GM21786 (cell line): ENCODE results near the gene CAMTA1.
A peak's percentile ranks its signal among the peaks of the same experiment; 100 is the strongest.
"Not testable (repeated sequence)": the region's sequence is repeated elsewhere in the genome, so short reads cannot be mapped to it uniquely, and the experiment has no call there.

ENCODE experiments used
- ATAC-seq: cut with Tn5 transposase; IDR thresholded peaks from one replicate; pipeline ENCODE4 v1.9.1; 2021; ENCODE audit not compliant: unreplicated experiment

CAMTA1 gene

DNA sequence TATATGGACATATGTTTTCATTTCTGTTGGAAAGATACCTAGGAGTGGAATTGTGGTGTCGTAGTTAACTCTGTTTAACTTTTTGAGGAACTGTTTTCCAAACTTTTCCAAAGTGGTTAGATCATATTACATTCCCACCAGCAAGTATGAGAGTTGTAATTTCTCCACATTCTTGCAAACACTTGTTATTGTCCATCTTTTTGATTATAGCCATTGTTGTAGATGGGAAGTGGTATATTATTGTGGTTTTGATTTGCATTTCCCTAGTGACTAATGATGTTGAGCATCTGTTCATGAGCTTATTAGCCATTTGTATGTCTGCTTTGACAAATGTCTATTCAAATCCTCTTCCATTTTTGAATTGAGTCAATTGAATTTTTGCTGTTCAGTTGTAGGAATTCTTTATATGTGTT, 19.8 kb downstream of the CAMTA1 start:
- no peak for ATAC-seq

DNA sequence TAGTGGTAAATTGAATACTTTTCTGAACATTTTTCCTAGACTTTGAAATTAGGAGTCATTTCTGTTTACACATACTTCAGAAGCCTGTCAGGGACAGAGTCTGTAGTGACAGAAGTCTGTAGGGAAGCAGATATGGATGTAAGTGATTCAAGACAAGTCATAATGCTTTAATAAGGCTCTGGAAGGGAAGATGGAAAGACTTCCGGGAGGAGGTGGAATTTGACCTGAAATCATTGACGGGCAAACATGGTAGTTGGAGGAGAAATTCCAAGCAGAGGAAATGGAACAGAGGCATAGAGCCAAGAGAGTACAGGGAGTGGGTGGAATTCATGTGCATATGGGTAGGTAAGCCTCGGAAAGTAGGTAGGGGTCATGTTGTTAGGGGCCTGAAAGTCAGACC, 22.5 kb downstream of the CAMTA1 start:
- ATAC-seq = no peak

DNA sequence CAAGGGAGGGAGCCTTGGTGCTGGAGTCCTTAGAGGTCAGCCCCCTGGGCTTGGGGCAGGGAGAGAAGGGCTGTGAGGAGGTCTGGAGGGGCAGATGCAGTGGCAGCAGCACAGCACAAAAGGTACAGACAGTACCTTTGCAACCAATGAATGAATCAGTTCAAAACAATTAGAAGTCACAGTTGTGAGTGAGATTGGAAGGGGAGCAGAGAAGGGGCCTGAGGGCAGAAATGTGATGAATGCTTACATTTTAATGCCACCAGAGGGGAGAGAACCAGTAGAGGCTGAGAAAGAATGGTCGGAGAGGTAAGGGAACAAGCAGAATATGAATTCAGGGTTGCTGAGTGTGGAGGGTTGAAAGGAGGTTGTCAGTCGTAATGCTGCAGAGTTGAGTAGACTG, 24.2 kb downstream of the CAMTA1 start:
- ATAC-seq = no peak

DNA sequence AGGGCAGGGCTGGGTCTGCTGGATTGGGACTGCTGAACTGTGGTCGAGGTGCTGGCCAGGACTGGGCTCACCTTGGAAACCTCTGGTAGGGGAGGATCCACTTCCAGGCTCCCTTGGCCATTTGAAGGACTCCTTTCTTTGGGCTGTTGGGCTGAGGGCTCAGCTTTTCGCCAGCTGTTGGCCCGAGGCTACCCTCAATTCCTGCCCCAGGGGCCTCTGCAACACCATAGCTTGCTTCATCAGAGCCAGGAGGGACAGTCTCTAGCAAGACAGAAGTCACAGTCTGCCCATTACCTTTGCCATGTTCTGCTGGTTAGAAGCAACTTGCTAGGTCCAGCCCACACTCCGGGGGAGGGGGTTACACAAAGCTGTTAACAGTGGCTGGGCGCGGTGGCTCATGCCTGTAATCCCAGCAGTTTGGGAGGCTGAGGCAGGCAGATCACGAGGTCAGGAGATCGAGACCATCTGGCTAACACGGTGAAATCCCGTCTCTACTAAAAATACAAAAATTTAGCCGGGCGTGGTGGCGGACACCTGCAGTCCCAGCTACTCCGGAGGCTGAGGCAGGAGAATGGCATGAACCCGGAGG, 25.0 kb downstream of the CAMTA1 start:
- ATAC-seq = not testable (repeated sequence)

DNA sequence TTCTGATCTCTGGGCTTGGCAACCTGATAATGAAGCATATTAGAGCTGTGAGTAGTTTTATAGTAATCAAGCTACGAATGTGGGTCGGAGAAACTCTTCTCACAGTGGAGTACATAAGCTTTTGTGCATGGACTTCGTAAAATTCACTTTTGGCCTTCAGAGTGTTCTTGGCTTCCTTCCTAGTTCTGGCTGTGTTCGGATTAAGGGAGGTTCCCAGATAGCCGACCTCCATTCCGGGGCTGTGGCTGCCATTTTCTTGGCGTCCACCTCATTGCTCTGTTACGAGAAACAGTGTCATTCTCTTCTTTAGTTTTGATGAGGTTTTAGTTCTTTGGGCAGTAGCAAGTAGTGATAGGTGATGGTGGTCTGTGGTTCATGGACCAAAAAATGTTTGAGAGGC, 26.3 kb downstream of the CAMTA1 start:
- ATAC-seq = no peak

DNA sequence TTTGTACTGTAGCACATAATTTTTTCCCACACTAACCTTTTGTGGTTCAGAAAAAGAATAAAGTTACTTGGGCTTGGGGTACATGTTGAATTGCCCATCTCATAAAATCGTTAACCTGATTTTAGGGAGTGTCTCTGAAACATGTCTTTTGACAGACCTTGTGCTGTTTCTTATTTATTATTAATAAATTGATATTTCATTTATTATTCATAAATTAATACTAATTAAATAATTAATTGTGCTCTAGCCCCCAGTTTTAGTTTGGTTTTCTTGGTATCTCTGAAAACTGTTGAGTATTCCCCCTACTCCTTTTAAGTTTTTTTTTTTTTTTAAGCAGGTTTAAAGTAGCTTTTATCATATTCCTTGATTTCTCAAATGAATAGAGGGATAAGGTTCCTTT, 27.9 kb downstream of the CAMTA1 start:
- ATAC-seq = no peak

DNA sequence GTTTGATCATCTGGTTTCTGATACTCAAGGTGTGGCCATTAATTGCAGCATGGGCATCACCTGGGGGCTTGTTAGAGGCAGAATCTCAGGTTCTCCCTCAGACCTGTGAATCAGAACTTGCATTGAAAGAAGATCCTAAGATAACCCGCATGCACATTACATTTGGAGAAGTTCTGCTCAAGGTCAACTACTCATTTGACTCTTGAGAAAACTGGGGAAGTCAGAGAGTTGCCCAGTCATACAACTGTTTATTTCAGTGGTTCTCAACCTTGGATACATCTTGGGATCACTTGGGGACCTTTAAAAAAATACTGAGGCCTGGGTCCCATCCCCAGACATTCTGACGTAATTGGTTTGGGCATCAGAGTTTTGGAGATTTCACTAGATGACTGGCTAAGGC, 30.5 kb downstream of the CAMTA1 start:
- no peak for ATAC-seq

DNA sequence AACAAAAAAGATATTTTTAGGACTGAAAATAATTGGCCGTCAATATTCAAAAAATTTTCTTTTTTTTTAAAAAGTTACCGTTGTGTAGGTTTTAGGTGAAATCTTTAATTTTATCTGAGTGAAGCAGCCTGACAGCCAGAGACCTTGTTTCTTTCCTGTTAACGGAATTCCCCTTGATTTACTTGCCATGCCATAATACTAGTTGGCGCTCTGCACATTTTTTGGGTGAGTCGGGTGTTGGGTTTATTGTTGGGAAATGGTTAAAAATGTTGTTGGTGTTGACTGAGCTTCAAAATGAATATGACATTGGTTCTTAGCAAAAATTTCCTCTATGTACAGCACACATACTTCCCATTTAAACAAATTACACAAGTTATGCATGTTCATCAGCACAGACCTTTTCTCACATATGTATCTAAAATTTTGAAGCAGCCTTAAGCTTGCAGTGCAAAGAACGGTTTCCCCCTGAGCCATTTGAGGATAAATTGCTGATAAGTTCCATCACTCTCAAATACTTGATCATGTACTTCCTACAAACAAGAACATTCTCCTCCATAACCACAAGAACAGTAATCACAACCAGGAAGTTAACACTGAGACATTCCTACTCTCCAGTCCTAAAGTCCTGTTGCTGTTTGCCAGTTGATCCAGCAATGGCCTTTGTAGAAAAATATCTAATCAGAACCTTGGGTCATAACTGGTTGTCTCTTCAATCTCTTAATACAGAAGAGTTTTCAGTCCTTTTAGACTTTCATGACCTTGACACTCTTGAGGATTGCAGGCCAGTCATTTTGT, 34.2 kb downstream of the CAMTA1 start:
- ATAC-seq = no peak

DNA sequence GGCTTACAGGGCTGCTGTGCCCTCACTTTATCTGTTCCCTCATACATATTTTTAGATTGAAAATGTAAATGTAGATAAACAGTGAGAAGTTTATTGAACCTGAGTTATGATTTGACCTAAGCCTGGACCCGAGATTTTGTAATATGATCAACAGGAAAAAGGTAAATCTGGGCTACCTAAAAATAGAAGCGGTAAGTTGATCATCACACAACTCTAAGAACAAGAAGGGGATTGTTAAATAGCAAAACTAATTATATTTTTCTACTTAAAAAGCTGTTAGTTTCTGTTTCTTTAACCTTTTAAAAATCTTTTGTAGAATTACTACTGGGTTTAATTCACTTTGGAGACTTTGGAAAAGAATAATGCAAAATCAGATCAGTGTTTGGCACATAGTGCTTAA, 35.6 kb downstream of the CAMTA1 start:
- no peak for ATAC-seq

DNA sequence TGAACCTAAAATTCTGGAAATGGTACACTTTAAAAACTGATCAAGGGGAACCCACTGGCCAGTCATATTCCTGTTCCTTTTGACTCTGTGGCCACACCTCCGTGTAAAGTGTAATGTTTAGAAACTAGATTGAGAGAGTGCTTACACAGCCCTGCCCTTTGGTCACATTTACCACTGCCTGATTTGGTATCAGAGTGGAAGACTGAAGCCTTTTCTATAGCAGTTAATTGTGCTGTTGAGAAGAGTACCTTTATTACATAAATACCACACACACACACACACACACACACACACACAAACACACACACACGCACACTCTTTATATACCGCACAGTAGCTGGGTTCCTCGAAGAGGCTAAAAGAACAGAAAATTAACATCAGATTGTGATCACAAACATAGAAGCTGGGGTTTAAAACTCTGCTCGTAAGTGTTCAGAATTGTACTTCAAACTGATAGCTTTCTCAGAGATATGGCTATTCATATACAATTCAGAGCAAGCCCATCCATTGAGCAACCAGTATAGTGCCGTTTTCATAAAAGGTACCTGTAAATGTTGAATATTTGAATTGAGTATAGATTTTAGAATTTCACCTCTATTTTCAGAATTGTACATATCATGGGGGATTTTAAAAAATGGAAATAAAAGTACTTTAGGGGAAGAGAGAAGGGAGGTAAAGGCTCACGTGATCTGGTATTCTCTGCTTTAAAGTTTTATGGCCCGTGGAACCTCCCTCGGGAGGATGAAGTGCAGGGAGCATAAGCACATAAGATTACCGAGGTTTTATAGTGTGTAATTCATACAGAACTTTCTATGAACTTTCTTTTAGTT, 37.5 kb downstream of the CAMTA1 start:
- ATAC-seq = peak; percentile 86

DNA sequence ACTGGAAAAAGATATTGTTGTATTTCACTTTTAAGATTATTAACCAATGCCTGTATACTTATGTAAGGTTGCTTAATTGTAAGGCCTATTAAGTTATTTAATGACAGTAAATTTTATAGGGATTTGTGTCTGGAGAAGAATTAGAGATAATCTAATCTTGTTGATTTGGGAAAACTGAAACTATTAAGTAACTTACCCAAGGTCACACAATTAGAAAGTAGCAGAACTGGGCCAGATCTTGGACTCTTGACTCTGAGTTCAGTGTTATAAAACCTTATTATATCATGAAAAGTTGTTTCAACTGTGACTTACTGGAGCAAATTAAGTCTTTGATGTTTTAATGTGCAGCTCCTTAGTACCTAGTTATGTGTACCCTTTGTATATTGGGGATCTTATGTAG, 38.5 kb downstream of the CAMTA1 start:
- ATAC-seq = no peak

DNA sequence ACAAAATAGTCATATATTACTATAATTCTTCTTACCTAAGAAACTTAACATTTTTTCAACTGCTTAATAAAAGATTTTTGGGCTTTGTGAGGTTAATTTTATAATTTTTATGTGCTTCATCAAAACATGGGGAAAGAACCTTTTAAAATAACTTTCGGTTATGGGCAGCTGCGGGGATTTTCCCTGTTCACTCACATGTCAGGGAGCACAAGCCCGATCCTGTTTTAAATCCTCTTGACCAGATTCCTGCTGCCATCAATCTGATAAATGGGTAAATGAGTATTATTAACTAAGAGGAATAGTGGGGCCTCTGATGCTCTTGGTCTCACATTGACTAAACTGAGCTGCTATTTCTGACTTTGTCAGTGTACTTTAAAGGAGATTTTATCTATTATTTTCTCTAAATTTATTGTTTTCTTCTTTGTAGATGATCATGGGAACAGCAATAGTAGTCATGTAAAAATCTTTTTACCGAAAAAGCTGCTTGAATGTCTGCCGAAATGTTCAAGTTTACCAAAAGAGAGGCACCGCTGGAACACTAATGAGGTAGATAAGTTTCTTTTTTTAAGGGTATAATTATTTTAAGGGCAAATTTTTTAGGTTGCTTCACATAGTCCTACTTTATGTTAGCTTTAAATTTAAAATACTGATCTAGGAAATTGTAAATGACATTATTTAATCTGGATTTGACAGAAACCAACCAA, 39.6 kb downstream of the CAMTA1 start:
- no peak for ATAC-seq

DNA sequence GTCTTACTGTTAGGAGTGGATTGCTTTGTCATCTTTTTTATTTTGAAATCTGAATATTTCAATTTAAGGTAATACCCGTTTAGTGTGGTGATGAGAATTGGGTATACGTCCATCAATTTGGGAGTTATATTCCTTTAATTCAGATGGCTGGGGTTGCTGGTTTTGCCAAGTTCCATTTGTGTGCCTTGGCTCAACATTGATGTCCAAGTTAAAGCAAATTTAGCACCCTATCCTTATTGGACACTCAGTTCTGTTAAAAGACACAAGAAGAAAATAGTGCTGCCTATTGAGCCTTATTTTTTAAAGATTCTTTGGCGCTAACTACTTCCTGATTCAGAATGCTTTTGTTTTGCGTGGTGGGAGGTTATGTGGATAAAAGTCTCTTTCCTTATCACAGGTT, 40.6 kb downstream of the CAMTA1 start:
- no peak for ATAC-seq

DNA sequence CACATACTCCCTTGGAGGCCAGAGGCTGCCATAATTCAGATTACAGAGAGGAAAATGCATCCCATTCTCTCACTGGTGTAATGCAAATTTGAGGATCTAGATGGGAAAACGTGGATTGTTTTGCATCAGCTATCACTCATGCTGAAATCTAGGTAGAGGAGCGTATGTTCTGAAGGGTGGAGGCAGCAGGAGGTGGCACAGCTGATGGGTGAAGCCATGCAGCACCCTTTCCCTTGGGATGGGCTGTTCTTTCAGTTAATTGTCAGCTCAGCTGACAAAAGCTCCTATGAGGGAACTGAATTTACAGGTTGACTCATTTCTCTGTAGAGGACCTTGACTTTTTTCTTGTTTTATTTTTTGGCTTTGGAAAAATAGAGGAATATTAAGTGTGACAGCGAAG, 41.8 kb downstream of the CAMTA1 start:
- ATAC-seq = no peak

DNA sequence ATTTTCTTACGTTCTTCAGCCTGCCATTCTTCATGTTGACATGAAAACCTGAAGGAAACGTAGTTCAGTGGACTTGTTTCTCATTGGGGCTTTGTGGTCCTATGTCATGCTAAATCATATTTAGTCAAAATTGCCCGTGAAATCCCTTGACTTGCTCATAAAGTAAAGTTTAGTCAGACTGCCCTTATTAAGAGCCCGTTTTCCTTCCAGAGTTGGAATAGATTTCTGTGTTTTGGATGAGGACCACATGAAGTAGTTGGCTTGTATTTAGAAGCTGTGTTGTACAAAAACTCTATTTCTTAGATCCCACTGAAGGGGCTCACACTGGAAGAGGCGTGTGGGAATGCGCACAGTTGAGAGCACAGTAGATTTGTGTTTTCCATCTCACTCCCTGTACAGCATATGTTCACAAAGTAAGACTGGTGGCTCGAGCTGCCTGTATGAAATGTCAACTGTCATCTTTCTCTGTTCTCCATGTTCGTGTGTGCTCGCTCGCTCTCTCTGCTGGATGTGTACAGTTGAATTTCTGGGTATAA, 42.4 kb downstream of the CAMTA1 start:
- no peak for ATAC-seq

DNA sequence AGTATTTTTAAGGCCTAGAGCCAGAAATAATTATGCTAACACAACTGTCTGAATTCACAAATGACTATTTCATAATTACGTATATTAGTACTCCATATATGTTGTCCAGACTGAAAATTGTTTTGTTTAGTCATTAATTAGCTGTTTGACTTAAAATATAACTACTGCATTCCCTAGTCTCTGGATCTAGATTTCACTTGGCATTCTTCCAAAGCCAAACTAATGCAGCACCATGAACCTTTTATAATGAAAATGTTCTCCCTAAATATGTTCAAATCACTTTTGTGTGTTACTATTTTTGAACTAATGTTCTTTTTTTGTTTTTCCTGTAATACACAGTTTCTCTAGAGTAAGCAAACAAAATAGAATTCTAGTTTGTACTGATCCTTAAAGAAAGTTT, 46.1 kb downstream of the CAMTA1 start:
- ATAC-seq = no peak

DNA sequence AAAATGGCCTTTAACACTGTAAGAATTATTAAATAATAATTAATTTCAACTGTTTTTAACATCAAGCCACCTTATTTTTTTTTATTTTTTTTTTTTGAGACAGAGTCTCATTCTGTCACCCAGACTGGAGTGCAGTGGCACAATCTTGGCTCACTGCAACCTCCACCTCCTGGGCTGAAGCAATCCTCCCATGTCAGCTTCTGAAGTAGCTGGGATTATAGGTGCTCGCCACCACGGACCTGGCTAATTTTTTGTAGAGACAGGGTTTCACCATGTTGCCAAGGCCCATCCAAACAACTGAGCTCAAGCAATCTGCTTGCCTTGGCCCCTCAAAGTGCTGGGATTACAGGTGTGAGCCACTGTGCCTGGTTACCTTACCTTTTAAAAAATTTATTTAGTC, 46.8 kb downstream of the CAMTA1 start:
- ATAC-seq = not testable (repeated sequence)

DNA sequence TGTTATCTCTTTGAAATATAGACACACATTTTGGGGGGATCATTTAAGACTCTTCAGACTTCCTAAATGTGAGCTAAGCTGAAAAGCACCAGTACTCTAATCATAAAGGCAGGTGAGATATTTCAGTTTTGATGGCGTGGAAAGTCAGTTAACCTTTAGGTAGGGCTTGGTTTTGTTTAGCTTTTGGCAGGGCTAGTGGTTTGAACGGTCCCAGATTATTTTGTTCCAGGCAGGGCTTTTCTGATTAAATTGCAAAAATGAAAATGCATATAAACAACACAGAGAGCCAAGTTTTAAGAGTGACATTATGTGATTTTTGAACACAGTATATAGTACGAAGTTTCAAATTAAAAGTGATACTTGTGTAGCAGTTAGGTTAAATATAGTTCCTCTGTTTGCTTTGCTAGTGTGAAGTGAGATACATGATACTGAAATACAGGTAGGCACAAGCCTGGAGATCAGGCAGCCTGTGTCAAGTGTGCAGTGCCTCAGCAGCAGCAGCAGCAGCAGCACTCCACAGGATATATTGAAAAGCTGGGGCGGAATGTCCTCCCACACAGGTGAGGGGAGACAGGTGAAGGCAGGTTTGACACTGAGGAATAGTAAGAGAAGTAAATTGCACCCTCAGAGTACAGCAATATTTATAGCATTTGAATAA, 47.4 kb downstream of the CAMTA1 start:
- no peak for ATAC-seq

DNA sequence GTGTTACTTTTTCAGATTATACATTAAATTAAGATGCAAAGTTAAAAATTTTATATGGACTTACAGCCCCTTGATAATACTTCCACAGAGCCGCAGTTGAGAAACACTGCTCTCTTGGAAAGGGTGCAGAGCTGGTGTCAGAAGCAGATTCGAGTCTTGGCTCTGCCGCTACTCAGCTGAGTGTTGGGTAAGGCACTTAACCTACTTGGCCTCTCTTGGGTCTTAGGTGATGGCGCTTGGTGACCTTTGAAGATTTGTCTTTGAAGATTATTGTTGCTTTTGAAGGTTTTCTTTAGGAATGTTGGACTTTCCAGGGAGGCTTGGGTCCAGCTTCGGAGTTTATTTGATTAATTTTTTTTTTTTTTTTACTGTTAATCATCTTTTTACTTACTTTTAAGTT, 48.5 kb downstream of the CAMTA1 start:
- no peak for ATAC-seq

DNA sequence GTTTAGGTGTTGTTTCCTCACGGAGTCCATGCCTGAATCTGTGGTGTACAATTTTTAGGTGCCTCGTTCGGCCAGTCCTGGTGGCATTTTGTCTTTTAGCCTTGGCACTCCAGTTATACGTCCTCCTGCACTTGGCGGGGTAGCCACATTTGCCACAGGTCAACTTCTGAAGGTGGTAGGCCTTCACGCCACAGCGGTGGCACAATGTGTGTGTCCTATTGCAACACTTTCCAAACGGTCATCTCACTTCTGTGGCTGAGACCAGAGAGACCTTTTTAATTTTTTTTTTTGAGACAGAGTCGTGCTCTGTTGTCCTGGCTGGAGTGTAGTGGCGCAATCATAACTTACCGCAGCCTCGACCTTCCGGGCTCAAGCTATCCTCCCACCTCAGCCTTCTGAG, 49.1 kb downstream of the CAMTA1 start:
- ATAC-seq = no peak

DNA sequence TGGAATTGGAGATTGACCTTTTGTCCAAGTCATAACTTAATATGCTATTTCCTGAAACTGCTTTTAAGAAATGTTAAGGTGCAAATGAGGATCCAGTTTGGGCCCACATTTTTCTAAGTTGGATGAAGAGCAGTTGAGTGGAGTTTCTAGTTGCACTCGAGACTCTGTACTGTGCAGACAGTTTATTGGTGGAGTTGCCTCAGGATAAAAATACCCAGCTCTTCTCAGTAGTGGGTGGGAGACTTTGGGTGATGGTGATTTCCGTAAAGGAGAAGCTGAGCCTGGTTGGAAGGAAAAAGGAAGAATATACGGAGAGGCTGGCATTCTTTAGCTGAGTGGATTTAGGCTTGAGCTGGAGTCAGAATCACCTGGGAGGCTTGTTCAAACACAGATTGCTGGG, 49.9 kb downstream of the CAMTA1 start:
- ATAC-seq = no peak
